GM12878 (cell line): ENCODE data around the gene FNDC3B. TPM values are rescaled to one million over a fixed set of nuclear protein-coding genes. Genes with fewer than 3 reads are reported as not detected.

Source experiments
- ATAC-seq: fragments of 200-7000 bp; cut with Tn5 transposase; 3 replicates; pipeline ENCODE4 v1.9.1; 2020; ENCODE audit warnings: mild to moderate bottlenecking, moderate library complexity
- BruUV-seq: library from RNA; stranded (reverse); fragments of 400-500 nt; replicated peaks from 2 replicates; lab custom pipeline; 2021; lab: Mats Ljungman, UMichigan
- CTCF ChIA-PET: fragments of 300-600 bp; sonication (Branson Sonifier 250); formaldehyde crosslinking; extraction: SDS; loops from one replicate; lab custom pipeline; 2021; ENCODE audit warnings: inconsistent platforms; lab: Yijun Ruan, JAX
- POLR2A ChIA-PET: fragments of 350-600 bp; formaldehyde crosslinking; extraction: SDS; loops from one replicate; lab custom pipeline; 2021; ENCODE audit warnings: inconsistent platforms; lab: Charles Lee
- RAD21 ChIA-PET: fragments of 300-600 bp; sonication (Branson Sonifier 250); formaldehyde crosslinking; loops from one replicate; lab custom pipeline; 2023; ENCODE audit warnings: antibody characterized with exemption; ENCODE audit not compliant: unreplicated experiment; lab: Charles Lee
- SMC1A ChIA-PET: fragments of 300-600 bp; sonication (Branson Sonifier 250); formaldehyde crosslinking; loops from one replicate; lab custom pipeline; 2023; ENCODE audit not compliant: unreplicated experiment, uncharacterized antibody; lab: Charles Lee
- DNase-seq: peaks from one replicate; pipeline ENCODE4 v3.0.0-alpha.2; 2011; ENCODE audit warnings: low read depth, low spot score
- FAIRE-seq: peaks from 3 replicates; lab custom pipeline; 2011; peaks lifted over from hg19 to GRCh38; lab: Jason Lieb, UNC
- H2AFZ ChIP-seq: 2 replicates; pipeline ENCODE4 v1.6.0; 2011; ENCODE audit warnings: low read depth, low read length, control low read depth; ENCODE audit not compliant: control insufficient read depth
- H3K27ac ChIP-seq: 2 replicates; pipeline ENCODE4 v1.5.1; 2011; ENCODE audit warnings: control low read depth; ENCODE audit not compliant: control insufficient read depth, insufficient read depth
- H3K27me3 ChIP-seq, 2 experiments: replicated peaks in 1 of 2; 2 replicates each; pipeline versions ENCODE4 v1.6.0 to v1.6.1; 2011; ENCODE audit warnings: low read length in 1 of 2; ENCODE audit not compliant: control insufficient read depth in 2 of 2, insufficient read depth in 2 of 2
- H3K36me3 ChIP-seq, 2 experiments: 2 replicates each; pipeline ENCODE4 v1.5.1; 2011; ENCODE audit warnings: low read length in 1 of 2; ENCODE audit not compliant: control insufficient read depth in 2 of 2, insufficient read depth in 2 of 2
- H3K4me1 ChIP-seq: 2 replicates; pipeline ENCODE4 v1.6.1; 2011; ENCODE audit warnings: mild to moderate bottlenecking, low read length, moderate library complexity, mixed read lengths; ENCODE audit not compliant: control insufficient read depth, insufficient read depth
- H3K4me2 ChIP-seq: 2 replicates; pipeline ENCODE4 v1.6.0; 2011; ENCODE audit warnings: control low read depth; ENCODE audit not compliant: control insufficient read depth, insufficient read depth
- H3K4me3 ChIP-seq: fragments of 200-600 bp; sonication (generic); 2 replicates; pipeline ENCODE4 v1.5.1; 2016
- H3K79me2 ChIP-seq: 2 replicates; pipeline ENCODE4 v1.6.0; 2011; ENCODE audit warnings: low read length; ENCODE audit not compliant: control insufficient read depth, insufficient read depth
- H3K9ac ChIP-seq: 2 replicates; pipeline ENCODE4 v1.8.0; 2011; ENCODE audit warnings: low read length, control low read depth, mixed read lengths; ENCODE audit not compliant: control insufficient read depth, insufficient read depth
- H3K9me3 ChIP-seq: replicated peaks from 3 replicates; pipeline ENCODE4 v1.5.1; 2011; ENCODE audit warnings: mild to moderate bottlenecking, low read length; ENCODE audit not compliant: control insufficient read depth, insufficient read depth
- H4K20me1 ChIP-seq: 2 replicates; pipeline ENCODE4 v1.6.0; 2011; ENCODE audit not compliant: control insufficient read depth, insufficient read depth
- BMI1 ChIP-seq: fragments of 450-650 bp; IDR thresholded peaks from 2 replicates; pipeline ENCODE4 v1.6.1; 2016; ENCODE audit warnings: mild to moderate bottlenecking, moderate library complexity, borderline replicate concordance
- JUNB ChIP-seq: IDR thresholded peaks from 2 replicates; pipeline ENCODE4 v1.6.1; 2016; ENCODE audit warnings: antibody characterized with exemption, mild to moderate bottlenecking
- JUND ChIP-seq: IDR thresholded peaks from 2 replicates; pipeline ENCODE4 v1.6.1; 2012; ENCODE audit warnings: low read depth, mild to moderate bottlenecking, low read length, improper control_type of control experiment, moderate library complexity
- NFYA ChIP-seq: IDR thresholded peaks from 2 replicates; pipeline ENCODE4 v1.6.1; 2011; ENCODE audit warnings: low read depth, mild to moderate bottlenecking, low read length, improper control_type of control experiment, borderline replicate concordance
- NRF1 ChIP-seq: conservative IDR thresholded peaks from 2 replicates; pipeline ENCODE4 v1.6.1; 2011; ENCODE audit warnings: mild to moderate bottlenecking, low read depth, low read length, improper control_type of control experiment
- RELB ChIP-seq: fragments of 450-650 bp; IDR thresholded peaks from 2 replicates; pipeline ENCODE4 v1.6.1; 2017; ENCODE audit warnings: low read depth, mild to moderate bottlenecking, moderate library complexity
- RUNX3 ChIP-seq: IDR thresholded peaks from 2 replicates; pipeline ENCODE4 v1.6.1; 2012; ENCODE audit warnings: low read length, inconsistent platforms
- SIX5 ChIP-seq: IDR thresholded peaks from 2 replicates; pipeline ENCODE4 v1.6.1; 2011; ENCODE audit warnings: mild to moderate bottlenecking, low read depth, low read length, moderate library complexity; ENCODE audit not compliant: severe bottlenecking
- ZNF592 ChIP-seq: fragments of 450-650 bp; IDR thresholded peaks from 2 replicates; pipeline ENCODE4 v1.6.1; 2017; ENCODE audit warnings: mild to moderate bottlenecking, moderate library complexity
- ZNF687 ChIP-seq: fragments of 450-650 bp; IDR thresholded peaks from 2 replicates; pipeline ENCODE4 v1.6.1; 2017; ENCODE audit warnings: mild to moderate bottlenecking, moderate library complexity
- WGBS: methylation state at CpG from one replicate; pipeline ENCODE4 v1.1.6; 2016; ENCODE audit warnings: low lambda C conversion rate; ENCODE audit not compliant: insufficient replicate concordance, insufficient coverage; ENCODE audit errors: missing lambda C conversion rate; 5-methylcytosine and 5-hydroxymethylcytosine counted together
- in situ Hi-C: fragments of 300-500 bp; cut with MboI; formaldehyde crosslinking; loops from 9 replicates; pipeline ENCODE4 v1.14.3; 2018; ENCODE audit warnings: mixed read lengths
- intact Hi-C: fragments of 100-400 bp; cut with micrococcal nuclease; formaldehyde crosslinking; loops from one replicate; pipeline ENCODE4 v1.14.2; 2022; ENCODE audit not compliant: unreplicated experiment
- polyA plus RNA-seq, 11 experiments: library from polyadenylated mRNA; depleted of rRNA in 4 of 11; unstranded in 6 of 11; stranded (reverse) in 5 of 11; fragments of >200 nt; fragmentation: Nextera tagmentation in 4 of 11; fragmentation: Illumina TruSeq in 1 of 11; extraction: Ambion mirVana in 4 of 11; extraction: Trizol in 1 of 11; gene quantifications; 1 replicate in 1 of 11; 2 replicates in 10 of 11; pipeline versions ENCODE4 v1.2.1 to v1.2.3, GENCODE V29; 2011 to 2016; ENCODE audit warnings: inconsistent platforms in 2 of 11, missing spikeins in 2 of 11, low read depth in 1 of 11
- total RNA-seq, 4 experiments: library from RNA; depleted of rRNA in 3 of 4; stranded (reverse); fragments of >200 nt in 3 of 4; fragmentation: Illumina TruSeq in 1 of 4; extraction: Trizol in 1 of 4; gene quantifications; 2 replicates each; pipeline versions ENCODE4 v1.2.1 to v1.2.3, GENCODE V29; 2013 to 2021
- TF ChIP-seq, protein P1 (sequence below): fragments of 450-650 bp; IDR thresholded peaks from 2 replicates; pipeline ENCODE4 v1.6.1; 2016; ENCODE audit warnings: mild to moderate bottlenecking

FNDC3B gene
- total and polyA plus RNA-seq, 10 of the 15 experiments (the other 5 are each of a cell fraction or from before 2014, with no cell fraction given): 7.9 to 35.0 (median 18.5) TPM

GRCh38 chr3:172444821-172445220 lies 405.4 kb downstream of the FNDC3B start:
- no peaks in the 10 kb centered on the region for H4K20me1 ChIP-seq
- peaks cover 17 to 25% of the 10 kb centered on the region in 2 experiments for H3K27me3 ChIP-seq
- WGBS: 21% methylated on average over 6 of the region's 6 CpGs
- H3K27ac ChIP-seq: no peak overlapping the region
- ChIA-PET RAD21 (interaction anchor here (1.6 kb wide), 1 partner anchor 150 kb away, joined by 3 read pairs; no protein-coding TSS in a partner anchor), SMC1A (interaction anchor here (0.6 to 1.3 kb wide), 2 partner anchors 151 to 984 kb away, joined by 3 read pairs; no protein-coding TSS in a partner anchor), POLR2A (interaction anchor here (0.6 kb wide), 1 partner anchor 307 kb away, joined by 3 read pairs; no protein-coding TSS in a partner anchor), CTCF (interaction anchor here (1.3 to 2.5 kb wide), 2 partner anchors 16 to 151 kb away, joined by 3 to 13 read pairs; no protein-coding TSS in a partner anchor)
- ATAC-seq (no peak), FAIRE-seq (no peak), DNase-seq (no peak)
- TF ChIP-seq JUNB: no peak
- no peak for TF ChIP-seq BMI1
- no peak for TF ChIP-seq ZNF592
- TF ChIP-seq SIX5: no peak
- TF ChIP-seq RUNX3: no peak
- TF ChIP-seq, protein P1, sequence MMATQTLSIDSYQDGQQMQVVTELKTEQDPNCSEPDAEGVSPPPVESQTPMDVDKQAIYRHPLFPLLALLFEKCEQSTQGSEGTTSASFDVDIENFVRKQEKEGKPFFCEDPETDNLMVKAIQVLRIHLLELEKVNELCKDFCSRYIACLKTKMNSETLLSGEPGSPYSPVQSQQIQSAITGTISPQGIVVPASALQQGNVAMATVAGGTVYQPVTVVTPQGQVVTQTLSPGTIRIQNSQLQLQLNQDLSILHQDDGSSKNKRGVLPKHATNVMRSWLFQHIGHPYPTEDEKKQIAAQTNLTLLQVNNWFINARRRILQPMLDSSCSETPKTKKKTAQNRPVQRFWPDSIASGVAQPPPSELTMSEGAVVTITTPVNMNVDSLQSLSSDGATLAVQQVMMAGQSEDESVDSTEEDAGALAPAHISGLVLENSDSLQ: no peak
- no peak for TF ChIP-seq NFYA
- no peak for TF ChIP-seq JUND
- TF ChIP-seq RELB: no peak
- no peak for TF ChIP-seq NRF1
- TF ChIP-seq ZNF687: no peak
- no TSS peak for BruUV-seq
- H3K36me3 ChIP-seq: no peaks in the 10 kb centered on the region
- H3K9ac ChIP-seq: no peak overlapping the region
- in situ Hi-C loops (no loop called here), intact Hi-C loops (no loop called here)
- no peak overlapping the region for H2AFZ ChIP-seq
- no peak overlapping the region for H3K4me2 ChIP-seq
- H3K9me3 ChIP-seq: no peaks in the 10 kb centered on the region; the same call in 2 of the 3 replicates
- no peaks in the 10 kb centered on the region for H3K4me1 ChIP-seq
- H3K79me2 ChIP-seq: no peaks in the 10 kb centered on the region
- H3K4me3 ChIP-seq: no peak overlapping the region
